ENCODE results near the gene FGGY. TPM values are rescaled to one million over a fixed set of nuclear protein-coding genes. Genes with fewer than 3 reads are reported as not detected.
"Not testable (repeated sequence)": the region's sequence is repeated elsewhere in the genome, so short reads cannot be mapped to it uniquely, and the experiment has no call there.

Gene FGGY
- total RNA-seq, 1 donor from 2014 or later: 12.6 TPM

DNA sequence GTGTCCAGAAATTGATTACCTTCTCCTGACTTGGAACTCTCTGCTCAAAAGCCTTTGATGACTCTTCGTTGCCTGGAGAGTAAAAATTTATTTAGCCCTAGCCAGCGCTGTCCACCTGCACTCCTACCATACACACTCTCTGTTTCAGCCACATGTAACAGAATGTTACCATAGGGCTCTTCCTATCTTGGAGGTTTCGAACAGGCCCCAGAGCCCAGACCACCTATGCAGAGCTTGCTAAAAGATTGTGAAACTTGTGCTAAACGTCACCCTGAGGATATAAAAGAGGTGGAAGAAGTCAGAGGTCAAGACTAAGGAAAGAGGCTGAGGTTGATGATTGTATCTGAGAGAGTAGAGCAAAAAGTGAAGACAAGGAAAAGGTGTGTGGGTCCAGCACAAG lies 280.9 kb downstream of the FGGY start:
- Mint-ChIP-seq H3K36me3 (peaks cover 6% of the 10 kb centered on the region), H3K27me3 (no peaks in the 10 kb centered on the region), H3K4me1 (ENCODE audit: unreplicated experiment) (no peaks in the 10 kb centered on the region), H3K9me3 (peaks cover 13% of the 10 kb centered on the region), H3K27ac (no peak overlapping the region), H3K4me3 (no peak overlapping the region)
- TF ChIP-seq, protein P1, sequence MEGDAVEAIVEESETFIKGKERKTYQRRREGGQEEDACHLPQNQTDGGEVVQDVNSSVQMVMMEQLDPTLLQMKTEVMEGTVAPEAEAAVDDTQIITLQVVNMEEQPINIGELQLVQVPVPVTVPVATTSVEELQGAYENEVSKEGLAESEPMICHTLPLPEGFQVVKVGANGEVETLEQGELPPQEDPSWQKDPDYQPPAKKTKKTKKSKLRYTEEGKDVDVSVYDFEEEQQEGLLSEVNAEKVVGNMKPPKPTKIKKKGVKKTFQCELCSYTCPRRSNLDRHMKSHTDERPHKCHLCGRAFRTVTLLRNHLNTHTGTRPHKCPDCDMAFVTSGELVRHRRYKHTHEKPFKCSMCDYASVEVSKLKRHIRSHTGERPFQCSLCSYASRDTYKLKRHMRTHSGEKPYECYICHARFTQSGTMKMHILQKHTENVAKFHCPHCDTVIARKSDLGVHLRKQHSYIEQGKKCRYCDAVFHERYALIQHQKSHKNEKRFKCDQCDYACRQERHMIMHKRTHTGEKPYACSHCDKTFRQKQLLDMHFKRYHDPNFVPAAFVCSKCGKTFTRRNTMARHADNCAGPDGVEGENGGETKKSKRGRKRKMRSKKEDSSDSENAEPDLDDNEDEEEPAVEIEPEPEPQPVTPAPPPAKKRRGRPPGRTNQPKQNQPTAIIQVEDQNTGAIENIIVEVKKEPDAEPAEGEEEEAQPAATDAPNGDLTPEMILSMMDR (conservative IDR thresholded peaks at IDR 0.05): no peak
- DNase-seq (ENCODE audit: extremely low spot score, unreplicated experiment): no peak

DNA sequence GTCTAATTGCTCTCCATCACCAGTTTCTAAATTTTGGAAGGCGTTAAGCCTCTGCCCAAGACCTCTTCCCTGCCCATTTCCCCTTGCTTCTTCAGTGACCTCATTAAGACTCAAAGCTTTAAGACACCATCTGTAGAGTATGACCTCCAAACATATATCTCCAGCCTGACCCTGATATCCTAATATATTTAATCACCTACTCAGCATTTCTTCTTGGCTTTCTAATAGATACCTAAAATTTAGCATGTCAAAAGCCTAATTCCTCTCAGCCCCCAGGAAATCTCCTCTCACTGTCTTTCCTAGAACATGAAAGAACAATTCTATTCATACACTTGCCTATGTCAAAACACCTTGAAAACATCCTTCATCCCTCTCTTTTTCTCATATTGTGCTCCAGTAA lies 282.3 kb downstream of the FGGY start:
- Mint-ChIP-seq H3K27me3 (no peaks in the 10 kb centered on the region), H3K4me1 (ENCODE audit: unreplicated experiment) (no peaks in the 10 kb centered on the region), H3K36me3 (peaks cover 11% of the 10 kb centered on the region), H3K4me3 (no peak overlapping the region), H3K27ac (no peak overlapping the region), H3K9me3 (peaks cover 4% of the 10 kb centered on the region)
- no peak for DNase-seq (ENCODE audit: extremely low spot score, unreplicated experiment)
- TF ChIP-seq, protein P1 (conservative IDR thresholded peaks at IDR 0.05): no peak

DNA sequence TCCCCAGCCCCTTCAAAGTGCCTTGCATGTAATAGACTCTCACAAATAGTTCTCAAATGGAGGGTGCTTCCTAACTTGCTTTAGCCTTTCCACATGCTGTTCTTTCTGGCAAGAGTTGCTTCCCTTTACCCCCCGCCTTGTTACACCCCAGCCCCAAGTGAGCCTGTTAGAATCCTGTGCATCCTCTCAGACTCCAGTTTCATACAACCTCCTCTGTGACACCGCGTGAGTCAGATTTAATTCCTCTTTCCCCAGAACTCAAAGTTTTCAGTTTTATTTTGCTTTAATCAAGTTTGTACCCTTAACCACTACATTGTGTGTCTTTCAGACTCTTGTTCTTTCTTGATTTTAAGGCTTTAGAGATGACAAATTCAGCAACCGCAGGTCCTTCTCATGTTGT lies 283.4 kb downstream of the FGGY start:
- peaks cover 11% of the 10 kb centered on the region for H3K36me3 Mint-ChIP-seq
- H3K4me3 Mint-ChIP-seq: no peak overlapping the region
- H3K4me1 Mint-ChIP-seq (ENCODE audit: unreplicated experiment): no peaks in the 10 kb centered on the region

DNA sequence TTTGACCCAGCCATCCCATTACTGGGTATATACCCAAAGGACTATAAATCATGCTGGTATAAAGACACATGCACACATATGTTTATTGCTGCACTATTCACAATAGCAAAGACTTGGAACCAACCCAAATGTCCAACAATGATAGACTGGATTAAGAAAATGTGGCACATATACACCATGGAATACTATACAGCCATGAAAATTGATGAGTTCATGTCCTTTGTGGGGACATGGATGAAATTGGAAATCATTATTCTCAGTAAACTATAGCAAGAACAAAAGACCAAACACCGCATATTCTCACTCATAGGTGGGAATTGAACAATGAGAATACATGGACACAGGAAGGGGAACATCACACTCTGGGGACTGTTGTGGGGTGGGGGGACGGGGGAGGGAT lies 295.5 kb downstream of the FGGY start:
- not testable (repeated sequence) for H3K27me3 Mint-ChIP-seq; DNase-seq (ENCODE audit: extremely low spot score, unreplicated experiment)

More for the DNA sequence above, 283.4 kb downstream of the FGGY start:
- H3K27me3 Mint-ChIP-seq: no peaks in the 10 kb centered on the region
- H3K27ac Mint-ChIP-seq: no peak overlapping the region
- H3K9me3 Mint-ChIP-seq: peaks cover 4% of the 10 kb centered on the region
- no peak for DNase-seq (ENCODE audit: extremely low spot score, unreplicated experiment)
- TF ChIP-seq, protein P1 (conservative IDR thresholded peaks at IDR 0.05): no peak

DNA sequence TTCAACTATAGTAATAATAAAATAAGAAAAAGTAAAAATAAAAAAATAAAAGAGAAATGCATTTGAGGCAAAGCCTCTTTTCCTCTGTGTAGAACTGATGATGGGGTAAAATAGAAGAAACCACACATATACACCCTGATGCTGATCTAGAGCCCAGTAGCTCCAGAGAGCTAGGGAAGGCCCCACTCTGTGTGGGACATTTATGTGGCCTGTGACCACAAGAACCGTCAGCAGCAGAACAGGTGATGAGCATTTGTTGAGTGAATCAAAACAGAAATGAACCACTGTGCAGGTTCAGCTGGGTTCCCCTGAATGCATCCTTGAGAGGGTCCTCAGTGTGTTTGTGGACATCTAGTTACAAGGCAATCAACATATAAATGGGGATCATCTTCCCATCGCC lies 296.0 kb downstream of the FGGY start:
- TF ChIP-seq, protein P1 (conservative IDR thresholded peaks at IDR 0.05): no peak
- no peaks in the 10 kb centered on the region for H3K27me3 Mint-ChIP-seq
- no peaks in the 10 kb centered on the region for H3K36me3 Mint-ChIP-seq
- H3K27ac Mint-ChIP-seq: no peak overlapping the region
- no peak for DNase-seq (ENCODE audit: extremely low spot score, unreplicated experiment)
- H3K9me3 Mint-ChIP-seq: no peaks in the 10 kb centered on the region
- no peak overlapping the region for H3K4me3 Mint-ChIP-seq
- peaks cover 29% of the 10 kb centered on the region for H3K4me1 Mint-ChIP-seq (ENCODE audit: unreplicated experiment)

More for the DNA sequence above, 295.5 kb downstream of the FGGY start:
- H3K4me1 Mint-ChIP-seq (ENCODE audit: unreplicated experiment): peaks cover 29% of the 10 kb centered on the region
- not testable (repeated sequence) for H3K9me3 Mint-ChIP-seq, H3K36me3 Mint-ChIP-seq, H3K27ac Mint-ChIP-seq, H3K4me3 Mint-ChIP-seq

DNA sequence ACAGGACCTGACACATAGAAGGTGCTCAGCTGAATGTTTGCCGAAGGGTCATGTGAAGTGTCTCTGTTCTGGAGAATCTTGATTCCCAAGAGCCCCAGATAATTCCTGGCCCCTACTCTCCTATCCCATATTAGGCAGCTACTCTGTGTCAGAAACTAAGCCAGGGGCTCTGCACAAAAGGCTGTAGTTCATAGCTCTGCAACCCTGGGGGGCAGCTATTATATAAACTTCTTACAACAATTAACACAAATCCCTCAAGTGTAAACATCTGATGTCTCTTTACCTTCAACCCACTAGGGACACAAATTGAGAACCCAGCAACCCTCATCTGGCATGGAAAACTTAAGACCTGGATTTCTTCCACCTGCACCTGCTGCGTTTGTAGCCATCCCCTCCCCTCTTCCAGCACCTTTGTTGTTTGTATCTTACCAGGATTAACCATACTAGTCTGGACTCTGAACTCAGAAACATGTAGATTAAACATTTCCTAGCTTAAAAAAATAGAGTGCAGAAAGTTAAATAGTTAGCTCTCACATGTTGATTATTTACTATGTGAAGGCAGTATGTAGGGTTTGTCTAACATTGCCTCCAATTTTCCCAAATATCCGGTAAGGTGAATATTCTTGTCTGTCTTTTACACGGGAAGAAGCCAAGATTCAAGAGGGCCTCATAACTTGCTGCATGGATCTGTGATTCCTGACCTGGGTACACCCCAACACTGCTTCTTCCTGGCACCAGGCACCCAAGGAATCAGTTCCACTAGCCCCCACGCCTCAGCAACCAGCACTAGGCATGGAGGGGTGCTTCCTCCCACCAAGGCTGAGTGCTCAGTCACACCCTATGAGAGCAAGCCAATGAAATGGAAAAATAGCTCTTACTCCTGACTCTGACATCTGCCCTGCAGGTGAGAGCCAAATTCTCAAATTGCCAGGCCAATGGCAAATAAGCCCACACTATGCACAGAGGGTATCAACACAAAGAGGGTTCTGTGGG lies 297.2 kb downstream of the FGGY start:
- no peak overlapping the region for H3K4me3 Mint-ChIP-seq
- no peak overlapping the region for H3K27ac Mint-ChIP-seq
- H3K4me1 Mint-ChIP-seq (ENCODE audit: unreplicated experiment): peaks cover 29% of the 10 kb centered on the region
- no peaks in the 10 kb centered on the region for H3K27me3 Mint-ChIP-seq
- TF ChIP-seq, protein P1 (conservative IDR thresholded peaks at IDR 0.05): no peak
- peaks cover 3% of the 10 kb centered on the region for H3K9me3 Mint-ChIP-seq
- DNase-seq (ENCODE audit: extremely low spot score, unreplicated experiment): no peak
- no peaks in the 10 kb centered on the region for H3K36me3 Mint-ChIP-seq

Data from type B pancreatic cell (in vitro differentiated cells).